ENCODE measurements around the gene SDK2. TPM values are rescaled to one million over a fixed set of nuclear protein-coding genes. Genes with fewer than 3 reads are reported as not detected.

The SDK2 gene
- total and polyA plus RNA-seq, 9 of the 15 experiments (the other 6 are each of a cell fraction or from before 2014, with no cell fraction given) = 0.04 TPM; not detected in 8

- TF ChIP-seq NRF1 (conservative IDR thresholded peaks at IDR 0.05 in 1 of 2, IDR thresholded peaks at IDR 0.05 in 1 of 2) (peak; percentile 51 to 60), NEUROD1 (IDR thresholded peaks at IDR 0.05; ENCODE audit: borderline replicate concordance, low read depth, low read length, partially characterized antibody) (peak; percentile 76), MAZ (CRISPR knock-in tag; conservative IDR thresholded peaks at IDR 0.05 in 1 of 2, IDR thresholded peaks at IDR 0.05 in 1 of 2) (peak; percentile 86 to 92), DNMT1 (IDR thresholded peaks at IDR 0.05) (no peak), CBX3 (IDR thresholded peaks at IDR 0.05; ENCODE audit: borderline replicate concordance in 1 of 2, low read length in 2 of 2) (peak in 1 of 2 experiments; percentile 67; a peak in 2 of 3 replicates), KDM1A (IDR thresholded peaks at IDR 0.05) (peak in 1 of 2 experiments; percentile 30; a peak in 1 of 4 replicates), NR2C1 (IDR thresholded peaks at IDR 0.05) (no peak; the same call in 1 of the 2 replicates), NR2C1 (tag; IDR thresholded peaks at IDR 0.05) (peak; percentile 31; the same call in 1 of the 2 replicates), PML (IDR thresholded peaks at IDR 0.05; ENCODE audit: low read length) (0 out of 2 replicates have a peak, but pooled peaks have one; percentile 20), KDM5B (IDR thresholded peaks at IDR 0.05; ENCODE audit: insufficient replicate concordance, low read depth, low read length) (peak; percentile 46), PRMT5 (CRISPR knock-in tag; IDR thresholded peaks at IDR 0.05) (no peak), TAF1 (IDR thresholded peaks at IDR 0.05; ENCODE audit: control insufficient read depth, extremely low read depth, insufficient read depth, low read length, severe bottlenecking) (peak; percentile 25), FOXK2 (conservative IDR thresholded peaks at IDR 0.05 in 1 of 2, IDR thresholded peaks at IDR 0.05 in 1 of 2; ENCODE audit: low read depth in 2 of 2) (peak in 1 of 2 experiments; percentile 25; a peak in 1 of 4 replicates), ZBTB7A (IDR thresholded peaks at IDR 0.05; ENCODE audit: borderline replicate concordance, control insufficient read depth, low read depth, low read length) (peak; percentile 54; the same call in 1 of the 2 replicates), ZNF589 (CRISPR knock-in tag; IDR thresholded peaks at IDR 0.05; ENCODE audit: low read depth) (0 out of 2 replicates have a peak, but pooled peaks have one; percentile 44), CBX2 (IDR thresholded peaks at IDR 0.05; ENCODE audit: insufficient read depth, low read length, poor library complexity, severe bottlenecking) (no peak), STAT5A (IDR thresholded peaks at IDR 0.05; ENCODE audit: borderline replicate concordance, low read length) (peak; percentile 49; the same call in 1 of the 2 replicates)
- TF ChIP-seq, protein P1, sequence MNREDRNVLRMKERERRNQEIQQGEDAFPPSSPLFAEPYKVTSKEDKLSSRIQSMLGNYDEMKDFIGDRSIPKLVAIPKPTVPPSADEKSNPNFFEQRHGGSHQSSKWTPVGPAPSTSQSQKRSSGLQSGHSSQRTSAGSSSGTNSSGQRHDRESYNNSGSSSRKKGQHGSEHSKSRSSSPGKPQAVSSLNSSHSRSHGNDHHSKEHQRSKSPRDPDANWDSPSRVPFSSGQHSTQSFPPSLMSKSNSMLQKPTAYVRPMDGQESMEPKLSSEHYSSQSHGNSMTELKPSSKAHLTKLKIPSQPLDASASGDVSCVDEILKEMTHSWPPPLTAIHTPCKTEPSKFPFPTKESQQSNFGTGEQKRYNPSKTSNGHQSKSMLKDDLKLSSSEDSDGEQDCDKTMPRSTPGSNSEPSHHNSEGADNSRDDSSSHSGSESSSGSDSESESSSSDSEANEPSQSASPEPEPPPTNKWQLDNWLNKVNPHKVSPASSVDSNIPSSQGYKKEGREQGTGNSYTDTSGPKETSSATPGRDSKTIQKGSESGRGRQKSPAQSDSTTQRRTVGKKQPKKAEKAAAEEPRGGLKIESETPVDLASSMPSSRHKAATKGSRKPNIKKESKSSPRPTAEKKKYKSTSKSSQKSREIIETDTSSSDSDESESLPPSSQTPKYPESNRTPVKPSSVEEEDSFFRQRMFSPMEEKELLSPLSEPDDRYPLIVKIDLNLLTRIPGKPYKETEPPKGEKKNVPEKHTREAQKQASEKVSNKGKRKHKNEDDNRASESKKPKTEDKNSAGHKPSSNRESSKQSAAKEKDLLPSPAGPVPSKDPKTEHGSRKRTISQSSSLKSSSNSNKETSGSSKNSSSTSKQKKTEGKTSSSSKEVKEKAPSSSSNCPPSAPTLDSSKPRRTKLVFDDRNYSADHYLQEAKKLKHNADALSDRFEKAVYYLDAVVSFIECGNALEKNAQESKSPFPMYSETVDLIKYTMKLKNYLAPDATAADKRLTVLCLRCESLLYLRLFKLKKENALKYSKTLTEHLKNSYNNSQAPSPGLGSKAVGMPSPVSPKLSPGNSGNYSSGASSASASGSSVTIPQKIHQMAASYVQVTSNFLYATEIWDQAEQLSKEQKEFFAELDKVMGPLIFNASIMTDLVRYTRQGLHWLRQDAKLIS (CRISPR knock-in tag; IDR thresholded peaks at IDR 0.05) = no peak
- TF ChIP-seq, protein P2, sequence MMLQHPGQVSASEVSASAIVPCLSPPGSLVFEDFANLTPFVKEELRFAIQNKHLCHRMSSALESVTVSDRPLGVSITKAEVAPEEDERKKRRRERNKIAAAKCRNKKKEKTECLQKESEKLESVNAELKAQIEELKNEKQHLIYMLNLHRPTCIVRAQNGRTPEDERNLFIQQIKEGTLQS (IDR thresholded peaks at IDR 0.05) = peak; percentile 81
- TF ChIP-seq, protein P2 (CRISPR knock-in tag; conservative IDR thresholded peaks at IDR 0.05) = no peak
Observed at GRCh38 chr17:73308017-73308823, 336.0 kb downstream of the SDK2 start (continued).

Data from K562 (cell line).